CD4-positive, alpha-beta T cell treated with Interleukin-15 for 1 hour (primary cell): ENCODE measurements around the gene SCARB1.
A peak's percentile ranks its signal among the peaks of the same experiment; 100 is the strongest.
"Not testable (repeated sequence)": the region's sequence is repeated elsewhere in the genome, so short reads cannot be mapped to it uniquely, and the experiment has no call there.

Experiments
- DNase-seq: peaks from one replicate; pipeline ENCODE4 v3.0.0-alpha.2; 2020

SCARB1 gene

DNA sequence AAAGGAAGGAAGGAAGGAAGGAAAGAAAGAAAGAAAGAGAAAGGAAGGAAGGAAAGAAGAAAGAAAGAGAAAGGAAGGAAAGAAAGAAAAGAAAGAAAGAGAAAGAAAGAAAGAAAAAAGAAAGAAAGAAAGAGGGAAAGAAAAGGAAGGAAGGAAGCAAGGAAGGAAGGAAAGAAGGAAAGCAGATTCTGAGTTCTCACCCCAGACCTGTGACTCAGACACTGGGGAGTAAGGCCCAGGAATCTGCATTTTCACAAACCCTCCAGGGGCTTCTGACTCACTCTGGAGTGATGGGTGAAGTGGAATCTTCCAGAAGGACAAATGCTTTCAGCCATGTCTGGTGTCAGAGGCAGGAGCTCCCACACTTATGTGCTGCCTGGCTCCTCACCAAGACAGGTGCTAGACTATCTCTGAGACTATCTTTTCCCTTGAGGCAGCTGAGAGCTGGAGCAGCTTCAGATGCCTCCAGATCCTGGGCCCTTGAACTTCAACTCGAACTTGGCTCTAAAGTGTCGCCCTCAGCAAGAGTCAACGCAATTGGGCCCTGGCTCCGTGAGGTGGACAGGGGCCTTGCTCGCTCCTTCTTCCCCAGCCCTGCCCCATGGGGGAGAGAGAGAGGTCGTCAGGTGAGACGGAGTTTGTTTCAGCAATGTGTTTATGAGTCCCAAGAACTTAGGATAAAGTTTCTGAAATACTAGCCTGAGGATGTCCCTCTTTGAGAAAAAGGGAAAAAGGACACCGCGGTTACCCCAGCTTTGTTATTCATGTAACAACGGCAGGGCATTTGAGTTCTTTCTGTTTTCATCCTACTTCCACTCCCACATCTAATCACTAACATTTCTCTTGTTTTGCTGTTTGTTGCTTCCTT is 19.8 kb upstream of the SCARB1 start:
- DNase-seq = no peak

DNA sequence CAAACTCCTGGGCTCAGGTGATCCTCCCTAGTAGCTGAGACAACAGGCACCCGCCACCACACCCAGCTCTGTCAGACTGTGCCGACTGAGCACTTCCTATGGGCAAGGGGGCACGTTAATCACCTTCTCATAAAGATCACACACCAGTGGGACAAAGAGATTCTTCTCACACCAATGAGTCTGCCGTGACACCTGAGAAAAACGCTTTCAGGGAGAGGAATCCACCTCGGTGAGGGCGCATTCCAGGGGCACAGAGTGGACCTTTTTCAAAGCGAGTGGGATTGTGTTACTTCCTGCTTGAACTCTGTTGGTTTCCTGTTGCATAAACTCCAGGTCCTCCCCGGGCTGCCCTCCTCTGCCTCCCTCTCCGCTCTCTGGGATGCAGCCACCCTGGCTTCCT is 17.5 kb upstream of the SCARB1 start:
- no peak for DNase-seq

GRCh38 chr12:124880335-124880734 is 16.7 kb upstream of the SCARB1 start:
- DNase-seq = not testable (repeated sequence)

GRCh38 chr12:124878795-124879516 is 15.3 kb upstream of the SCARB1 start:
- no peak for DNase-seq

DNA sequence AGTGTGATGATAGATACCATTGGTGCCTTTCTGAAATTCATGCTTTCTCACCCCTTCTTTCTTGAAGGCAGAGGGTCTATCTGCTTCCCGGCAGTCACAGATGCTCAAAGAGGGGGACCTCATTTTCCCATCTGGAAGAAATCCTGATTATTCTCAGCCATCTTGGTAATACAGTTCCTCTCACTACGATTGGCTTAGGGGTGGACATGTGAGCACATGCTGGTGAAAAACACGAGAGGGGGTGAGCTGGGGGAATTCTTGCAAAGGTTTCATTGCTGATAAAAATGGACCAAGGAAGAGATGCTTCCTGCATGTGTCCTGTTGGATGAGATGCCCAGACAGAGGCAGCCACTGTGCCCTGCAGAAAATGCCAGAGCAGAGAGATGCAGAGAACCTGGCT is 13.8 kb upstream of the SCARB1 start:
- DNase-seq = no peak

DNA sequence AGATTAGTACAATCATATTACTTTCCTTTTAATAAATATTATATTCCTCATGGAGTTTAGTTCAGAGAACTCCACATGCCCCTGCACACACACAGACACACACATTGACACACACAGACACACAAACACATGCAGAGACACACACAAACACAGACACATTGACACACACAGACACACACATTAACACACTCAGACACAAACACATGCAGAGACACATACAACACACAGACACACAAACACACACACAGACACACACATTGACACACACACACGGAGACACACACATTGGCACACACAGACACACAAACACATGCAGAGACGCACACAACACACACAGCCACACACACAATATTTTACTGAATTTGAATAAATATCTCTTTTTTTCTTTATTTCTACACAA is 12.5 kb upstream of the SCARB1 start:
- DNase-seq = no peak

DNA sequence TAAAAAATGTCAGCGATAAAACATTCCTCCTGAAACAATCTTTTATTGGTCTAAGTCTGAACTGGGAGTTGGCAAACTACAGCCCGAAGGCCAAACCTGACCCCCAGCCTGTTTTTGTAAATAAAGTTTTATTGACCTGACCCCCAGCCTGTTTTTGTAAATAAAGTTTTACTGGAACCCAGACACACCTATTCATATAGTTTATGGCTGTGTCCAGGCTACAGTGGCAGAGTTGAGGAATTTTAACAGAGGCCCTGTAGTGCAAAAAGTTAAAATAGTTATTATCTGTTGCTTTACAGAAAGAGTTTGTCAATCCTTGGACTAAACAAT is 12.1 kb upstream of the SCARB1 start:
- DNase-seq = no peak

- no peak for DNase-seq
These were observed 11.5 kb upstream of the SCARB1 start for GRCh38 chr12:124874988-124875802.

- no peak for DNase-seq
These were observed 10.5 kb upstream of the SCARB1 start for GRCh38 chr12:124874188-124874587.

DNA sequence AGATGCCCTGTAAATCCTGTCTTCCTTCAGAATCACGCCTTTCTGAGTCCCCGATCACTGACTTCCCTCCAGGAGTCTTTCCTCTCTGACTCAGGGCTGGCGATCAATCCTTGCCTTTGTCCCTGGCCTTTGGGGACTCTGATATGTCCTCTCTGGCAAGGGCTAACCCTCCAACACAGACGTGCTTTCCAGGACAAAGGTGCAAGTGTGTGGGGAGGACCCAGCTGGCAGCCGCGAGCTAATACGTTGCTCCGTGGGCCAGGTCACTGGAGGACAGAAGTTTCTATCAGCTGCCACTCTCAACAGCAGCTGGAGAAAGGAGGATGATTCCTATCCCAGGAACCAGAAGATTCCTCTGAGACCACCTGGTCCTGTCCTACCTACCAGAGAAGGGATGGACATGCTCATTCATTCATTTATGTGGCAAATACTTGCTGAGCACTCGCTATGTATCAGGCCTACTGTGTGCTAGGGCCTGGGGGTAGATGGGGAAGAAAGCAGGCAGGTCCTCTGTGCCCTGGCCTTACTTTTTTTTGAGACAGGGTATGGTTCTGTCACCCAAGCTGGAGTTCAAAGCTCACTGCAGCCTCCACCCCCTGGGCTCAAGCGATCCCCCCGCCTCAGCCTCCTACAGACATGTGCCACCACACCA is 8.5 kb upstream of the SCARB1 start:
- DNase-seq = no peak

GRCh38 chr12:124871297-124871696 is 7.6 kb upstream of the SCARB1 start:
- DNase-seq = no peak

DNA sequence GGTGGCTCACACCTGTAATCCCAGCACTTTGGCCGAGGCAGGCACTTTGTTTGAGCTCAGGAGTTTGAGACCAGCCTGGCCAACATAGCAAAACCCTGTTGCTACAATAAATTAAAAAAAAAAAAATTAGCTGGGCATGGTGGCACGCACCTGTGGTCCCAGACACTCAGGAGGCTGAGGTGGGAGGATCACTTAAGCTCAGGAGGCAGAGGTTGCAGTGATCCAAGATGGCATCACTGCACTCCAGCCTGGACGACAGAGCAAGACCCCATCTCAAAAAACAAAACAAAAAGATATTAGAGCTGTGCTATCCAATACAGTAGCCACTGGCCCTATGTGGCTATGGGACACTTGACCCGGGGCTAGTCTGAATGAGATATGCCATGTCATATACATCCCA is 6.9 kb upstream of the SCARB1 start:
- no peak for DNase-seq

DNA sequence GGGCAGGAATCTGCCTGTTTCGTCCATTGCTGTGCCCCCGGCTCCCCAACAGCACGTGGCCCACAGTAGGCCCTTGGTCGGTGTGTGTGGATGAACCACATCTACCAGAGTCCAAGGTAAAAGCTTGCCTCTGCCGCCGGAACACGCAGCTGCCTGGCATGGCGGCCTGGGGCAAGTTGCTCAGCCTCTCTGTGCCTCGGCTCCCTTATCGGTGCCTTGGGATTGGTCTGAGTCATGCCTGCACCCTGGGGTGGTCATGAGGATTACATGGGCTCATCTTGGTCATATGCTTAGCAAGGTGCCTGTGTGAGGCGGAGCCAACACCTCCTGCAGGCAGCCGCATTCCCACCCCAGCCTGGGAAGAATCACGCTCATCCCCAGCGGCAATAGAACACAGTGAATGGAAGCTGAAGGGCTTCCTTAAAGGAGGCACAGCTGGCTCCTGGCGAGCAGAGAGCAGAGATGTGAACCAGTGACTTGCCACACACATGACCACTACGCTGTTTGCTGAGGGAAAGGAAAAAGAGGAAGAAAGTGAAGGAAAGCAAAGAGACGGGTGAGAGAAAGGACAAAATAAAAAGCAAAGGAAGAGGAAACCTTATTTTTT is 5.5 kb upstream of the SCARB1 start:
- peak; percentile 30 for DNase-seq

- DNase-seq = no peak
These were observed 4.8 kb upstream of the SCARB1 start for GRCh38 chr12:124868252-124869058.

- DNase-seq = no peak
These were observed 3.8 kb upstream of the SCARB1 start for GRCh38 chr12:124867401-124867930.

DNA sequence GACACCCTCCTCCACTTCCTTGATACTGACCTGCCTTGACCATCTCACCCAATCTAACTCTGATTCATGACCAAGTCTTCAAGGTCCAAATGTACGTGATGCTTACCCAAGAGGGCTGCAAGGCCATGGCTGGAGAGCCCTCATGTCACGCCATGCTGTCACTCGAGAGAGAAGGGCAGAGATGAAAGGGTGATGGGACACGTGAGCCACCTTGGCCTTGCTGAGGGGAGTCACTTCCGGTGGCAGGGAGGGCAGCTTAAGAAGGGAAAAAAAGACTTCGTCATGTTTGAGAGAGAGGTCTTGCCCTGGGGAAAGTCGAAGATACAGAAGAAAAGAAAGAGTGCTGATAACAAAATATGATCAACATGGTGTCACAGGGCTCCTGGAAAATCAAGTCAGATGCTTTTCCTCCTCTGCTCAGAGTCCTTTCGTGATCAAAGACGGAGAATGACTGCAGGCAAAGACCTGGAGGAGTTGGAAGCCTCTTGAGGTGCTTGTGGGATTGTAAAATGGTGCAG is 3.3 kb upstream of the SCARB1 start:
- DNase-seq = no peak

DNA sequence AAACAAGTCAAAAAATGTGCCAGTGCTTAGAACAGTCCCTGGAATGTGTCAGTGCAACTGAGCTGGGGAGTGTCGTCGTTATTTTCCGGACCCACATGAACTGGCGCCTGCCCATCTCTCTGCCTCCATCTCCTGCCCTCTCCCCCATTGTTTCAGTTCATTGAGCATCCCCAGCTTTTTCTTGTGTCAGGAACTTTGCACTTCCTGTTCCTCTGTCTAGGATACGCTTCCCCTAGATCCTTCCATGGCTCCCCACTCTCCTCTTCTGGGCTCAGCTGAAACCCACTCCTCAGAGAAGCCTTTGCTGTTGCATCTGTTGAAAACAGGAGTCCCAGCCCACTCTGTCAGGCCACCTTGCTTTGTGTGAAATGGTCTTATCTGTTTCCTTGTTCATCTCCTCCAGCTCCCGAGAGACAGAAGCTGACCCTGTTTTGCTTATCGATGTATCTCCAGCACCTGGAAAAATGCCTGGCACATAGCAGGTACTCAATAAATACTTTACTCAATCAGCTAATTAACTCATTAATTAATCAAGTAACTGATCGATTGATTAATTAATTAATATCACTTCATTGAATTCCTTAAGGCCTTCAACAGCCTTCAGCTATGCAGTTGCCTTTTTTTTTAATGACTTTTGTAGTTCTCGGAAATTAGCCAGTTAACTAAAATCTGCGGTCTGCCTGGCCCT is 2.7 kb upstream of the SCARB1 start:
- no peak for DNase-seq

- no peak for DNase-seq
These were observed 2.1 kb upstream of the SCARB1 start for GRCh38 chr12:124865728-124866127.

DNA sequence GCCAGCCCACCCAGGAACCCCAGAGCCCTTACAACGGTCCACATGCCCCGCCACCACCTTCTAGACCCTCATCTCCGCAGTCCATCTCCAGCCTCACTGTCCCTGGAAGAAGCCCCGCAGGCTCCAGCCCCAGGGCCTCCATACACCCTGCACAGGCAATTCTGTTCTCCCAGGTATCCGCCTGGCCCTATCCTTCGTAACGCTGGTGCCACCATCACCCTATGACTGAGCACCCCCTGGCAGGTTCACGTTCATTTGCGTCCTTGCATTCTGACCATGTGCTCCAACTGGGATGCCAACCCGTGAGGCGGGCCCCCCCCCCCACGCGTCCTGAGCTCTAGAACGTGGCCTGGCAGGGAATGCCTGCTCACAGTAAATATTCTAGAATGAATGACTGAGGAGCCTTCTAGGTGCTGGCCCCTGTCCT is 675 bp upstream of the SCARB1 start:
- no peak for DNase-seq

GRCh38 chr12:124862768-124863415 is 772 bp downstream of the SCARB1 start:
- no peak for DNase-seq
